Glutamatergic neuron (in vitro differentiated cells): Measurements from ENCODE around the gene CERS6. TPM values are rescaled to one million over a fixed set of nuclear protein-coding genes. Genes with fewer than 3 reads are reported as not detected.

Experiments
- DNase-seq: peaks from one replicate; pipeline ENCODE4 v3.0.0; 2022
- H3K27ac Mint-ChIP-seq: one replicate; pipeline ENCODE4 v1.8.0; 2020; ENCODE audit warnings: mild to moderate bottlenecking, mixed read lengths, inconsistent platforms; ENCODE audit not compliant: unreplicated experiment
- H3K27me3 Mint-ChIP-seq: one replicate; pipeline ENCODE4 v1.8.0; 2020; ENCODE audit warnings: mild to moderate bottlenecking, moderate library complexity, mixed read lengths, inconsistent platforms; ENCODE audit not compliant: unreplicated experiment
- H3K36me3 Mint-ChIP-seq: one replicate; pipeline ENCODE4 v1.8.0; 2020; ENCODE audit warnings: mild to moderate bottlenecking, mixed read lengths, inconsistent platforms; ENCODE audit not compliant: unreplicated experiment
- H3K4me1 Mint-ChIP-seq: one replicate; pipeline ENCODE4 v1.8.0; 2020; ENCODE audit warnings: mild to moderate bottlenecking, low read depth, mixed read lengths, inconsistent platforms; ENCODE audit not compliant: unreplicated experiment
- H3K4me3 Mint-ChIP-seq: one replicate; pipeline ENCODE4 v1.8.0; 2020; ENCODE audit warnings: mild to moderate bottlenecking, mixed read lengths, inconsistent platforms; ENCODE audit not compliant: unreplicated experiment
- H3K9me3 Mint-ChIP-seq: one replicate; pipeline ENCODE4 v1.8.0; 2020; ENCODE audit warnings: mild to moderate bottlenecking, moderate library complexity, mixed read lengths, inconsistent platforms; ENCODE audit not compliant: unreplicated experiment
- CTCF ChIP-seq: fragments of 200-600 bp; sonication (generic); IDR thresholded peaks from one replicate; pipeline ENCODE4 v1.5.0; 2021; ENCODE audit not compliant: partially characterized antibody, unreplicated experiment
- total RNA-seq: library from RNA; stranded (reverse); fragmentation: NEBNext Ultra II Directional; extraction: Animal tissue kit (Norgen Biotek cat#: 25700); gene quantifications from one replicate; pipeline ENCODE4 v1.2.1, GENCODE V29; 2021; ENCODE audit not compliant: unreplicated experiment

The CERS6 gene
- total RNA-seq, 1 donor from 2014 or later = 143 TPM

- H3K4me3 Mint-ChIP-seq = no peak overlapping the region
- H3K36me3 Mint-ChIP-seq = no peaks in the 10 kb centered on the region
- peaks cover 31% of the 10 kb centered on the region for H3K4me1 Mint-ChIP-seq
- no peak for DNase-seq
- no peaks in the 10 kb centered on the region for H3K27me3 Mint-ChIP-seq
- H3K9me3 Mint-ChIP-seq = peaks cover 2% of the 10 kb centered on the region
- TF ChIP-seq CTCF = no peak
- H3K27ac Mint-ChIP-seq = no peak overlapping the region
These were observed 276.0 kb downstream of the CERS6 start for GRCh38 chr2:168732100-168732499.

DNA sequence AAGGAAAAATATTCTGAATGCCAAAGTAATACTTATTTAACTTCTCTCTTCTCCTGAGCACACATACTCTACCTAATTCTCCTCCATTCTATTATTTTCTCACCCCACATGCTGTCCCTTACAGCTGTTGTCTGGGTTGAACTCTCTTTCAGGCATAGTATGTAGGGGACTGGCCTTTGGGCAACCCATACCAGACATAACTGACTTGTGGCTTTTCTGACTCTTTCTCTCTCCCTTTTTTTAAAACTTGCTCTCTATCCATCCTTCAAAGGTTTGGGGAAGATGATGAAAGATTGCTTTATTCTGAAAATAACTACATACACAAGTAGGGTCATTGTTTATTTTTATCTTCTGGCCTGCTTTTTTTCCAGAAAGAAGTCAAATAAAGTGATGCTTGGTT is 276.4 kb downstream of the CERS6 start:
- Mint-ChIP-seq H3K4me1 (peaks cover 35% of the 10 kb centered on the region), H3K4me3 (no peak overlapping the region), H3K9me3 (peaks cover 2% of the 10 kb centered on the region), H3K36me3 (no peaks in the 10 kb centered on the region), H3K27me3 (no peaks in the 10 kb centered on the region), H3K27ac (no peak overlapping the region)
- TF ChIP-seq CTCF = no peak
- no peak for DNase-seq

GRCh38 chr2:168734199-168734760 is 278.2 kb downstream of the CERS6 start:
- Mint-ChIP-seq H3K4me1 (peaks cover 40% of the 10 kb centered on the region), H3K4me3 (no peak overlapping the region), H3K9me3 (peaks cover 2% of the 10 kb centered on the region), H3K27ac (no peak overlapping the region), H3K27me3 (no peaks in the 10 kb centered on the region), H3K36me3 (no peaks in the 10 kb centered on the region)
- no peak for TF ChIP-seq CTCF
- no peak for DNase-seq

- DNase-seq = no peak
- H3K27me3 Mint-ChIP-seq = peaks cover 2% of the 10 kb centered on the region
- H3K4me1 Mint-ChIP-seq = peaks cover 28% of the 10 kb centered on the region
- H3K9me3 Mint-ChIP-seq = peaks cover 1% of the 10 kb centered on the region
- no peak for TF ChIP-seq CTCF
- H3K4me3 Mint-ChIP-seq = peak overlapping the region; percentile 36
- H3K27ac Mint-ChIP-seq = peak overlapping the region; percentile 96
- H3K36me3 Mint-ChIP-seq = no peaks in the 10 kb centered on the region
These were observed 280.8 kb downstream of the CERS6 start for GRCh38 chr2:168736649-168737445.

GRCh38 chr2:168738062-168738461 is 282.0 kb downstream of the CERS6 start:
- H3K27ac Mint-ChIP-seq = peak overlapping the region; percentile 8

More at GRCh38 chr2:168738062-168738461, 282.0 kb downstream of the CERS6 start:
- no peak for TF ChIP-seq CTCF
- peaks cover 2% of the 10 kb centered on the region for H3K27me3 Mint-ChIP-seq
- DNase-seq = no peak
- H3K9me3 Mint-ChIP-seq = peaks cover 1% of the 10 kb centered on the region
- no peaks in the 10 kb centered on the region for H3K36me3 Mint-ChIP-seq
- H3K4me3 Mint-ChIP-seq = no peak overlapping the region
- peaks cover 28% of the 10 kb centered on the region for H3K4me1 Mint-ChIP-seq
